Endodermal cell (in vitro differentiated cells): ENCODE results near the gene C1QTNF12. TPM values are rescaled to one million over a fixed set of nuclear protein-coding genes. Genes with fewer than 3 reads are reported as not detected.

Source experiments
- DNase-seq: peaks from one replicate; pipeline ENCODE4 v3.0.0-alpha.2; 2017
- H3K27ac ChIP-seq: 2 replicates; pipeline ENCODE4 v1.5.1; 2013; ENCODE audit warnings: mild to moderate bottlenecking, low read depth, low read length, moderate library complexity
- H3K27me3 ChIP-seq: 2 replicates; pipeline ENCODE4 v1.6.1; 2013; ENCODE audit warnings: mild to moderate bottlenecking, low read length, moderate library complexity; ENCODE audit not compliant: insufficient read depth, control insufficient read depth, poor library complexity, severe bottlenecking
- H3K36me3 ChIP-seq: 2 replicates; pipeline ENCODE4 v1.7.0; 2013; ENCODE audit warnings: mild to moderate bottlenecking, low read length, moderate library complexity; ENCODE audit not compliant: control insufficient read depth, insufficient read depth
- H3K4me1 ChIP-seq: one replicate; pipeline ENCODE4 v1.7.0; 2013; ENCODE audit warnings: low read length; ENCODE audit not compliant: control insufficient read depth, insufficient read depth
- H3K4me3 ChIP-seq: 2 replicates; pipeline ENCODE4 v1.5.1; 2013; ENCODE audit warnings: mild to moderate bottlenecking, low read length, moderate library complexity
- H3K9ac ChIP-seq: 2 replicates; pipeline ENCODE4 v1.6.1; 2013; ENCODE audit warnings: mild to moderate bottlenecking, low read length, moderate library complexity; ENCODE audit not compliant: poor library complexity, severe bottlenecking; ENCODE audit errors: extremely low read depth
- H3K9me3 ChIP-seq: 2 replicates; pipeline ENCODE4 v1.6.1; 2013; ENCODE audit warnings: mild to moderate bottlenecking, low read length, moderate library complexity; ENCODE audit not compliant: control insufficient read depth
- H3K27ac Mint-ChIP-seq: 2 replicates; pipeline ENCODE4 v1.8.0; 2020; ENCODE audit warnings: mixed read lengths
- H3K27me3 Mint-ChIP-seq: 2 replicates; pipeline ENCODE4 v1.8.0; 2021; ENCODE audit warnings: mild to moderate bottlenecking, mixed read lengths; ENCODE audit not compliant: insufficient read depth
- H3K36me3 Mint-ChIP-seq: 2 replicates; pipeline ENCODE4 v1.8.0; 2020; ENCODE audit warnings: low read depth, mixed read lengths
- H3K4me1 Mint-ChIP-seq: 2 replicates; pipeline ENCODE4 v1.8.0; 2020; ENCODE audit warnings: mixed read lengths
- H3K4me3 Mint-ChIP-seq: 2 replicates; pipeline ENCODE4 v1.8.0; 2020; ENCODE audit warnings: mild to moderate bottlenecking, moderate library complexity, mixed read lengths
- H3K9me3 Mint-ChIP-seq: 2 replicates; pipeline ENCODE4 v1.8.0; 2020; ENCODE audit warnings: mild to moderate bottlenecking, mixed read lengths
- WGBS, 2 experiments: methylation state at CpG; one replicate each; pipeline versions ENCODE4 v1.1.5 to v1.1.7; 2013; ENCODE audit warnings: missing lambda C conversion rate in 2 of 2, mixed read lengths in 1 of 2; ENCODE audit not compliant: insufficient coverage in 1 of 2, insufficient read length in 1 of 2; 5-methylcytosine and 5-hydroxymethylcytosine counted together
- total RNA-seq, 2 donors: library from RNA; stranded (reverse); fragmentation: NEBNext Ultra II Directional in 1 of 2; extraction: Animal tissue kit (Norgen Biotek cat#: 25700) in 1 of 2; gene quantifications; 2 replicates in 1 of 2; 3 replicates in 1 of 2; pipeline ENCODE4 v1.2.1, GENCODE V29; 2021
- TF ChIP-seq, protein P1 (sequence below): fragments of 200-600 bp; sonication (generic); conservative IDR thresholded peaks from 2 replicates; pipeline ENCODE4 v1.5.0; 2021; ENCODE audit warnings: antibody characterized with exemption, mild to moderate bottlenecking

The C1QTNF12 gene
- total RNA-seq, 2 donors from 2014 or later, result 8.1 to 13.5 TPM

DNA sequence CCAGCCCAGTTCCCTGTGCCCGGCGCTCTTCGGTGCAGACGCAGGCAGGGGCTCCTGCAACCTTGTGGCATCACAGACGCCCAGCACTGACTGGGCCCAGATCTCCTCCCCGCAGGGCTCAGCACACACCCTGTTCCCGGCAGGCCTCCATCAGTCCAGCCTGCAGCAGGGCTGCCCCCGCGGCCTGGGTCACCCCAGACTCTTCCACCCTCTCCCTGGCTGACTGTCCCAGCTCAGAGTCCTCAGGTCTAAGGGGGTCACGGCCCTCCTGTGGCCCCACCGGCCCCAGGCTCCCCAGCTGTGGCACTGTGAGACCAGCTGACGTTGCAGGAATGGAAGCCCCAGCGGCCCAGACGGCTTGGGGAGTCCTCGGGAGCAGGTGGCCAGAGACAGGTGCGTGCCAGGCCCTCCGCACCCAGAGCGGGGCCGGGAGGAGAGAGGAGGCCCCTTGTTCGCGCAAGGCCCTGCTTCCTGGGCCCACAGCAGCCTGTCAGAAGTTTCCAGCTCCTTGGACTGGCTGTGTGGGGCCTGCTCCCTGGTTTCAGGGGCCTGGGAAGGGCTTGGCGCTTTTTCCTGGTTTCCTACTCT is 10.3 kb downstream of the C1QTNF12 start:
- H3K9me3 ChIP-seq, result no peaks in the 10 kb centered on the region
- WGBS, 2 experiments, result 96 to 98% methylated on average over 11 to 22 of the region's 22 CpGs
- Mint-ChIP-seq H3K27ac (no peak overlapping the region), H3K9me3 (peaks cover 6% of the 10 kb centered on the region), H3K36me3 (peaks cover 14% of the 10 kb centered on the region), H3K27me3 (no peaks in the 10 kb centered on the region), H3K4me1 (peaks cover 8% of the 10 kb centered on the region), H3K4me3 (no peak overlapping the region)
- TF ChIP-seq, protein P1, sequence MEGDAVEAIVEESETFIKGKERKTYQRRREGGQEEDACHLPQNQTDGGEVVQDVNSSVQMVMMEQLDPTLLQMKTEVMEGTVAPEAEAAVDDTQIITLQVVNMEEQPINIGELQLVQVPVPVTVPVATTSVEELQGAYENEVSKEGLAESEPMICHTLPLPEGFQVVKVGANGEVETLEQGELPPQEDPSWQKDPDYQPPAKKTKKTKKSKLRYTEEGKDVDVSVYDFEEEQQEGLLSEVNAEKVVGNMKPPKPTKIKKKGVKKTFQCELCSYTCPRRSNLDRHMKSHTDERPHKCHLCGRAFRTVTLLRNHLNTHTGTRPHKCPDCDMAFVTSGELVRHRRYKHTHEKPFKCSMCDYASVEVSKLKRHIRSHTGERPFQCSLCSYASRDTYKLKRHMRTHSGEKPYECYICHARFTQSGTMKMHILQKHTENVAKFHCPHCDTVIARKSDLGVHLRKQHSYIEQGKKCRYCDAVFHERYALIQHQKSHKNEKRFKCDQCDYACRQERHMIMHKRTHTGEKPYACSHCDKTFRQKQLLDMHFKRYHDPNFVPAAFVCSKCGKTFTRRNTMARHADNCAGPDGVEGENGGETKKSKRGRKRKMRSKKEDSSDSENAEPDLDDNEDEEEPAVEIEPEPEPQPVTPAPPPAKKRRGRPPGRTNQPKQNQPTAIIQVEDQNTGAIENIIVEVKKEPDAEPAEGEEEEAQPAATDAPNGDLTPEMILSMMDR, result no peak
- no peaks in the 10 kb centered on the region for H3K4me1 ChIP-seq
- H3K27ac ChIP-seq, result no peak overlapping the region
- no peak for DNase-seq
- no peak overlapping the region for H3K4me3 ChIP-seq
- H3K27me3 ChIP-seq, result no peaks in the 10 kb centered on the region
- H3K36me3 ChIP-seq, result peaks cover 3% of the 10 kb centered on the region
- no peak overlapping the region for H3K9ac ChIP-seq

DNA sequence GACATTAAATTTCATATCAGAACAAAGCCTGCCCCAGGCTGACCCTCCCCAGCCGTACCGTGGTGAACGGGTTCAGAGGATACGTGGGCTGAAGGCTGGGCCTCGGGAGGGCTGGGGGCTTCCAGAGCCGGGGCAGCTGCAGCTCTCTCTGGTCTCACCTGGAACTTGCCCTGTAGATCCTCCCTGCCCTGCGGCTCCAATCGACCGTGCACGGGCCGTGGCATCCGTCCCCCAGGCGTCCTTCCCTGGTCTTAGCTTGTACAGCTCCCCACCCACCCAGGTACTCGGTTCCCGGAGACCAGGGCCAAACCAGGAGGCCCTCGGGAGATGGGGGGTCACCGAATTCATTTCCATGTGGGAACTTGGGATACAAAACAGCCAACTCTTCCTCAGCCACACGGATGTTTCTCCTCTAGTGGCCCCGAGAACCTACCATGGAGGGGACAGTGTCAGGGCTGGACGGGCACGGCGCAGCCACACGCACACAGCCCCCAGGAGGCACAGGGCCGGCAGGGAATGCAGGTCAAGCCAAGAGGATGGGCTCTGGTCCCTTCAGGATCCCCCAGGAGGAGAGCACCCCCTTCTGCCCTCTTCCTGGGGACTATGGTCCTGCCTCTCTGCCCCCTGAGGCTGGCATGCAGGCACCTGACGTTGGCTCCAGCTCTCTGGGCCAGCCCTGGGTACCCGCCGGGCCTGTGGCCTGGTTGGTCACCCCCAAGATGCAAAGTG is 11.3 kb downstream of the C1QTNF12 start:
- 91 to 95% methylated on average over 21 to 27 of the region's 27 CpGs for WGBS, 2 experiments
- peaks cover 6% of the 10 kb centered on the region for H3K9me3 Mint-ChIP-seq
- no peaks in the 10 kb centered on the region for H3K27me3 ChIP-seq
- TF ChIP-seq, protein P1, result no peak
- H3K9ac ChIP-seq, result no peak overlapping the region
- H3K27ac Mint-ChIP-seq, result no peak overlapping the region
- H3K4me3 Mint-ChIP-seq, result no peak overlapping the region
- peaks cover 3% of the 10 kb centered on the region for H3K36me3 ChIP-seq
- peaks cover 8% of the 10 kb centered on the region for H3K4me1 Mint-ChIP-seq
- peaks cover 14% of the 10 kb centered on the region for H3K36me3 Mint-ChIP-seq
- H3K27me3 Mint-ChIP-seq, result no peaks in the 10 kb centered on the region
- no peak overlapping the region for H3K27ac ChIP-seq
- H3K9me3 ChIP-seq, result no peaks in the 10 kb centered on the region
- H3K4me3 ChIP-seq, result no peak overlapping the region
- no peaks in the 10 kb centered on the region for H3K4me1 ChIP-seq
- no peak for DNase-seq

DNA sequence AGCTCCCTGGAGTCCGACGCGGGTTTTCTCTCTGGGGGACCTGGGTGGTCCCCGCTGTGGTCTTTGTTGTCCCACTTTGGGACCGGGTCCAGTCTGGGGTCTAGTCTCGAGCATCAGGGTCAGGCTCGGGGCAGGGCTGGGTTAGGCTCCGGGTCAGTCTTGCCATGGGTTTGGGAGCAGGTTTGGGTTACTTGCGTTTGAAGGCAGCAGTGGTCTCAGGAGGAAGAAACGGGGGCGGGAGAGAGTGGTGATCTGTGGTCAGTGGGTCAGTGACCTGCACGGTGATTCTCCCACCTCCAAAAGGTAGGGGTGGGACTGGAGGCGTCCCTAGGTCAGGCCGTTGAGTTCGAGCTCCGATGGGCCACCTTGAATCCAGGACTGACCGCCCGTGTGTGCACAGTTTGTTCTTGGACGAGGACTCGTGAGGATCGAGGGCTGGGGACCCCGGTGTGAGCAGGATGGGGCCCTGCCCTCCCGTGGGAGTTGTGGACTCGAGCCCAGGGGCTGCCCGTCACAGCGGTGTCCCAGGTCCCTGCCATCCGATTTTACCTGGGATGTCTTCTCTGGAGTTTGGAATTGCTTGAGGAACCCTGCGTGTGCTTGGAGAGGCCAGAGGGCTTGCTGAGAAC is 12.2 kb downstream of the C1QTNF12 start:
- Histone ChIP-seq H3K4me1 (no peaks in the 10 kb centered on the region), H3K36me3 (peaks cover 7% of the 10 kb centered on the region), H3K4me3 (peak overlapping the region; percentile 64), H3K9me3 (no peaks in the 10 kb centered on the region), H3K27me3 (no peaks in the 10 kb centered on the region), H3K9ac (no peak overlapping the region), H3K27ac (no peak overlapping the region)
- Mint-ChIP-seq H3K27me3 (no peaks in the 10 kb centered on the region), H3K4me3 (peak overlapping the region; percentile 37), H3K9me3 (peaks cover 6% of the 10 kb centered on the region), H3K27ac (no peak overlapping the region), H3K4me1 (peaks cover 8% of the 10 kb centered on the region), H3K36me3 (peaks cover 21% of the 10 kb centered on the region)
- DNase-seq, result no peak
- WGBS, 2 experiments, result 95 to 98% methylated on average over 25 to 28 of the region's 28 CpGs
- TF ChIP-seq, protein P1, result no peak
